ENCODE data around the gene SYCP2L. TPM values are rescaled to one million over a fixed set of nuclear protein-coding genes. Genes with fewer than 3 reads are reported as not detected.
A peak's percentile ranks its signal among the peaks of the same experiment; 100 is the strongest.

SYCP2L gene
- total RNA-seq, 2 donors from 2014 or later, result 0.46 to 3.7 TPM

DNA sequence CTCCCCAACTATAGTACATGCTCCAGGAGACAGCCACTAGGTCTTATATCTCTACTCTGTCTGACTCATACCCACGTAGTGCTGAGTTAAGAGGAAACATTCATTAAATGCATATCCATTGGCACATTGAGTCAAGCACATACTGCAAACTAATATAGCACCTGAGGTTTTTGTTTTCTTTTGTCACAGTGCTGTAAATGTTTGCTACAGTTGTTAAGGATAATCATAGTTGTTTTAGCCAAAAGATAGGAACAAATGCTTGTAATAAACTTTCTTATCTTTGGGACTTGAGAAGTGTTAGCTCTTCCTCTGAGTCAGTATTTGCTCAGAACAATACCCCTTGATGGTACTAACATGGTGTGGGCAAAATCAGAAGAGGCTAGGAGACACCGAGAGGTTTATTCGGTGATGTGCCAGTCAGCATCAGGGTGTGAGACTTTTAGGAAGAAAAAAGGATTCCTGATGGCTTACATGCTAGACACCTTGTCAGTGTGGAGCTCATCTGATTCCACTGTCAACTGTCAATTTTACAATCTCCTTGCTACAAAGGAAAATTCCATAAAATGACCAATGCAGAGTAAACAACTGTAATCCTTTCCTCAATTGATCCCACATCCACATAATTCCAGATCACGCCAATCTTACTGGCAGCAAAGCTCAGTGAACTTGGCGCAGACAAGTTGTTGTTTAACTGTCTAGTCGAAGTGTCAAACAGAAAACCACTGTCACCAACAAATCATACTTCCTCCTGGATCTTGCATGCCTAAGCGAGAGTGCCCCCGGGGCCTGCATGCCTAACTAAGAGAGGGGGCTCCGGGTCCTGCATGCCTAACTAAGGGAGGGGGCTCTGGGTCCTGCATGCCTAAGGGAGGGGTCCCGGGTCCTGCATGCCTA lies 121.1 kb downstream of the SYCP2L start:
- H3K4me1 ChIP-seq (replicated peaks), result no peaks in the 10 kb centered on the region
- H3K27ac ChIP-seq, result no peak overlapping the region
- WGBS, result 60% methylated on average over 10 of the region's 10 CpGs
- intact Hi-C loops (cut with DNase I), result no loop called here
- no peaks in the 10 kb centered on the region for H3K36me3 ChIP-seq
- H3K27me3 ChIP-seq (replicated peaks; ENCODE audit: insufficient read depth), result no peaks in the 10 kb centered on the region
- H3K4me3 ChIP-seq, result no peak overlapping the region
- H3K9me3 ChIP-seq, result no peaks in the 10 kb centered on the region
- no peak for DNase-seq (ENCODE audit: low spot score)
- TF ChIP-seq, protein P1, sequence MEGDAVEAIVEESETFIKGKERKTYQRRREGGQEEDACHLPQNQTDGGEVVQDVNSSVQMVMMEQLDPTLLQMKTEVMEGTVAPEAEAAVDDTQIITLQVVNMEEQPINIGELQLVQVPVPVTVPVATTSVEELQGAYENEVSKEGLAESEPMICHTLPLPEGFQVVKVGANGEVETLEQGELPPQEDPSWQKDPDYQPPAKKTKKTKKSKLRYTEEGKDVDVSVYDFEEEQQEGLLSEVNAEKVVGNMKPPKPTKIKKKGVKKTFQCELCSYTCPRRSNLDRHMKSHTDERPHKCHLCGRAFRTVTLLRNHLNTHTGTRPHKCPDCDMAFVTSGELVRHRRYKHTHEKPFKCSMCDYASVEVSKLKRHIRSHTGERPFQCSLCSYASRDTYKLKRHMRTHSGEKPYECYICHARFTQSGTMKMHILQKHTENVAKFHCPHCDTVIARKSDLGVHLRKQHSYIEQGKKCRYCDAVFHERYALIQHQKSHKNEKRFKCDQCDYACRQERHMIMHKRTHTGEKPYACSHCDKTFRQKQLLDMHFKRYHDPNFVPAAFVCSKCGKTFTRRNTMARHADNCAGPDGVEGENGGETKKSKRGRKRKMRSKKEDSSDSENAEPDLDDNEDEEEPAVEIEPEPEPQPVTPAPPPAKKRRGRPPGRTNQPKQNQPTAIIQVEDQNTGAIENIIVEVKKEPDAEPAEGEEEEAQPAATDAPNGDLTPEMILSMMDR (IDR thresholded peaks at IDR 0.05), result no peak
- TF ChIP-seq POLR2AphosphoS5 (IDR thresholded peaks at IDR 0.05), result no peak
- TF ChIP-seq POLR2A (IDR thresholded peaks at IDR 0.05), result no peak

DNA sequence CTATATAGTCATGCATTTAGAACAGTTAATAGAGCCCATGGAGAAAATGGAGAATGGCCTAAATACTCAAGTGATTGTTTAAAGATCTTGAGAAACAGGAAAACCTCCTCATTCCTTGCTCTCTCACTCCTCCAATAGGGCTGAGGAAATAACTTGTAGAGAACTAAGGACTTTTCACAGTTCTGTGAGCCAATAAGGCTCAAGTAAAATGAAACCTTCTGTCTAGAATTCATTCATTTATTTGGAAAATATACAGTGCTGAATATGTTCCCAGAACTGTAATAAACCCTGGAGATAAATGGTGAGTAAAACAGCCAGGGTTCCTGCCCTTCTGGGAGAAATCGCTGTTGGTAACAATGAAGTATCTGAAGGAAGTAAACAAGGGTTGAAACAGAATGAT lies 122.0 kb downstream of the SYCP2L start:
- DNase-seq (ENCODE audit: low spot score), result no peak
- Histone ChIP-seq H3K9me3 (no peaks in the 10 kb centered on the region), H3K27ac (no peak overlapping the region), H3K36me3 (no peaks in the 10 kb centered on the region), H3K4me3 (no peak overlapping the region), H3K4me1 (replicated peaks) (no peaks in the 10 kb centered on the region), H3K27me3 (replicated peaks; ENCODE audit: insufficient read depth) (no peaks in the 10 kb centered on the region)
- intact Hi-C loops (cut with DNase I), result no loop called here
- WGBS, result 24% methylated on average over 1 of the region's 1 CpG
- TF ChIP-seq, protein P1 (IDR thresholded peaks at IDR 0.05), result no peak
- TF ChIP-seq POLR2AphosphoS5 (IDR thresholded peaks at IDR 0.05) (no peak), POLR2A (IDR thresholded peaks at IDR 0.05) (no peak)

DNA sequence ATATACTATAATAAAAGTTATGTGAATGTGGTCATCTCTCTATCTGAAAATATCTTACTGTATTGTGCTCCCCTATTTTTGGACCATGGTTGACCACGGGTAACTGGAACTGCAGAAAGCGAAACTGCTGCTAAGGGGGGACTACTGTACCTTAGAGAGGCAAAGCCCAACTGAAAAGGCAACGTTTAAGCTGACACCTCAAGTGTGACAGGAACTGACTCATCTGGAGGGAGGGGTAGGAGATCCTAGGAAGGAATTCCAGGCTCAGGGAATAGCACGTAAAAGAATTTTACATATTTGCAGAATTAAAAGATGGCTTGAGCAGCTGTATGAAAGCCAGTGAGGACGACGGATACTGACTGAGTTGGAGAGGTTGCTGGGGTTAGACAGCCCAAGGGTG lies 122.5 kb downstream of the SYCP2L start:
- no peak for DNase-seq (ENCODE audit: low spot score)
- Histone ChIP-seq H3K9me3 (no peaks in the 10 kb centered on the region), H3K36me3 (no peaks in the 10 kb centered on the region), H3K4me1 (replicated peaks) (no peaks in the 10 kb centered on the region), H3K27ac (no peak overlapping the region), H3K27me3 (replicated peaks; ENCODE audit: insufficient read depth) (no peaks in the 10 kb centered on the region), H3K4me3 (no peak overlapping the region)
- TF ChIP-seq POLR2A (IDR thresholded peaks at IDR 0.05), result no peak
- TF ChIP-seq, protein P1 (IDR thresholded peaks at IDR 0.05), result no peak
- no peak for TF ChIP-seq POLR2AphosphoS5 (IDR thresholded peaks at IDR 0.05)
- intact Hi-C loops (cut with DNase I), result no loop called here
- WGBS, result 66% methylated on average over 6 of the region's 6 CpGs

DNA sequence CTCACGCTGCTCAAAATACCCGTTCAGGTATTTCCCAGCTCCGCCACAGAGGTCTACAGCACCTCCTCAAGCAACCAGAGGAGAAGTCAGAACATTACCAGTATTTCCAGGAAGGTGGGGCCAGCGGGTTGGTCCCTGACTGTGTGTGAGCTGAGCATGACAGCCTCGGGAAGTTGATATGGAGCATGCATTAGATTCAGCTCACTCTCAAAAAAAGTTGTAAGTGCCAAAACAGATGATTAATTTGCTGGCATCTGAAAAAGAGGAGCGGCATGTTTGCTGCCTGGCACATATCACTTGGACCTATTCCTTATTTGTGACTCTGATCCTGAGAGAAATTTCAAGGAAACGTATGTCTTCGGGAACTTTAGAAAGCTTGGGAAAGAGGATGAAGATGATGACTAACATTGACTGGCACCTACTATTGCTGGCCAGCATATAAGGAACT lies 125.0 kb downstream of the SYCP2L start:
- WGBS, result 43% methylated on average over 8 of the region's 8 CpGs

More for the DNA sequence above, 125.0 kb downstream of the SYCP2L start:
- intact Hi-C loops (cut with DNase I), result no loop called here
- Histone ChIP-seq H3K27me3 (replicated peaks; ENCODE audit: insufficient read depth) (no peaks in the 10 kb centered on the region), H3K27ac (no peak overlapping the region), H3K4me1 (replicated peaks) (no peaks in the 10 kb centered on the region), H3K9me3 (no peaks in the 10 kb centered on the region), H3K4me3 (no peak overlapping the region), H3K36me3 (no peaks in the 10 kb centered on the region)
- DNase-seq (ENCODE audit: low spot score), result peak; percentile 6
- TF ChIP-seq, protein P1 (IDR thresholded peaks at IDR 0.05), result no peak
- TF ChIP-seq POLR2A (IDR thresholded peaks at IDR 0.05) (no peak), POLR2AphosphoS5 (IDR thresholded peaks at IDR 0.05) (no peak)
